GM18909 (cell line): ENCODE measurements around the gene RNASE4.
"Not testable (repeated sequence)": the region's sequence is repeated elsewhere in the genome, so short reads cannot be mapped to it uniquely, and the experiment has no call there.

Experiments used
- ATAC-seq: cut with Tn5 transposase; IDR thresholded peaks from one replicate; pipeline ENCODE4 v1.9.1; 2021; ENCODE audit warnings: mild to moderate bottlenecking; ENCODE audit not compliant: unreplicated experiment, poor library complexity

The RNASE4 gene, protein sequence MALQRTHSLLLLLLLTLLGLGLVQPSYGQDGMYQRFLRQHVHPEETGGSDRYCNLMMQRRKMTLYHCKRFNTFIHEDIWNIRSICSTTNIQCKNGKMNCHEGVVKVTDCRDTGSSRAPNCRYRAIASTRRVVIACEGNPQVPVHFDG

DNA sequence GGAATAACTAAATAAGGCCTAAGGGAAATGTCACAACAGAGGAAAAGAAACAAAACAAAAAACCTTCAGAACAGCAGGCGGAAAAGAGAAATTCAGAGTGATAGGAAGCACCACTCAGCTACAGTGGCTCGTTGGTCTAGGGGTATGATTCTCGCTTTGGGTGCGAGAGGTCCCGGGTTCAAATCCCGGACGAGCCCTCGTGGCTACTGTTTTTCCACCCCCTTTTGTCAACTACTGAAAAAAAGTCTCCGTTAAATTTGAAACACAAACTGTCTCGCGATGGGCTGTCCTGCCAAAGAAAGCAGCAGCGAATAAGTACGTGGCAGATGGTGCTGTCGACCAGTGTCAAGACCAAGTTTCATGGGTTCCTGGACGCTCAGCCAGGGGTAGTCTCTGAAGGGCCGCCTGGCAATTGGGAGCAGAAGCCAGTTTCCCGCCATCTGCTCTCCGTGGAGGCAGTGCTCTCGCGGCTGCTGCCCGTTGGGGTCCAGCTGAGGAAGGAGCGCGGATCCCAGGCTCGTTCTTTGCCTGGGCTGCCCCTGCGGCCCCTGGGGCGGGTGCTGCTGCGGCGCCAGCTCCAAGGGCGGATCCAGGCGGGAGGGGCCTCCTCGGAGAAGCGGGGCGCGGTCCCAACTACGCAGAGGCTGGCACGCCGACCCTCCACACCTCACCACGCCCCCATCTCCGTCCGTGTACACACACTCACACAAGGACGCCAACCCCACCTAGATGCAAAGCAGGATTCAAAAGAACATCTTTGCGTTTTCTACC is at the start of gene RNASE4:
RNASE4 (plus strand) TSS at position 670 of the 771 bp plus-strand sequence. CDS start 14,812 bp downstream, outside the sequence.
- ATAC-seq = peak; percentile 32

DNA sequence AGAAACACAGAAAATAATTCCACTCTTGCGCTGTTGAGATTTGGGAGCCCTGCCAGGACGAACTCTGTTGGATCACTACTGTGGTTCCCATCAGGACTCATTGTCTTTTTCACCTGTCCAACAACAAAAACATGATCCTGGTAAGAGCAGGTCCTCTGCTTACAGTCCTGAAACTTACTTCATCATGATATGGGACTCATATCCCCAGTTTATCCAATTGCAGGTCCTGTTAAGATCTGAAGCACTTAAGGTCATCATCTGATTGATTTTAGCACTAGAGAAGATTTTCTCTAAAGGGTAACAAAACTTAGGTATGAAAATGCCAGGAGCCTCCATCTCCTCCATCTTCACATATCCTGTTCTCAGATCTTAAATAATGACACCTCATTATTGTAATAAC is 42.8 kb upstream of the RNASE4 start, which contains the start of gene OR6S1:
OR6S1 (minus strand) TSS at position 101 of the 400 bp plus-strand sequence; CDS start at position 101, 0 bp downstream.
- ATAC-seq = no peak

DNA sequence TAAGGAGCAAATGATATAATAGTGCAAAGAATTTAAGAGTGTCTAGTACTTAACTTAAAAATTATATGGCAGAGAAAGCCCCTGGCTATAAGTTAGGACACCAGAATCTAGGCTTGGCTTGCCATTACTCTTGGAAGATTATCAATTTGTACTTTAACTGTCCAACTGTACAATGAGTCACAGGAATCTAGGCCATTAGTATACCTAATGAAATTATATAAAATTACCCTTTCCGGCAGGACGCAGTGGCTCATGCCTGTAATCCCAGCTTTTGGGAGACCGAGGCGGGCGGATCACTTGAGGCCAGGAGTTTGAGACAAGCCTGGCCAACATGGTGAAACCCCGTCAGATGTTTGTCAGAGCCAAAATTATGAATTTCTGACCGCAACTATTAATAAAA is 42.2 kb upstream of the RNASE4 start:
- ATAC-seq = no peak

DNA sequence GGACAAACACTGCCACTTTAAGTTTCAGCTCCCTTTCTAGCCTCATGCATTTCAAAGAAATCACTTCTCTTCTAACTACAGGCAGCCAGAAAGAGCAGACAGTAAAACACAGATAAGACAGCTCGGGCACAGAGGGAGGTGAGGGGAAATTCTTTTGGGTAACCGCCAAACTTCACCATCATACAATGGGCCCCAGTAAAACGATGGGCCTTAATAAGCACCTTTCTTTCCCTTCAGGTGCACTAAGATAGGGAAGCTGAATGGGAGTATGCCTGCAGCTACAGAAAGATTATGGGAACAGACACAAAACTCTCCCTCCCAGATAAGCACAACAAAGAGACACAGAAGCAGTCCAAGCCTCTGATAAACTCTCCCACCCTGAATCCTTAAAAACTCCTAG is 41.6 kb upstream of the RNASE4 start:
- not testable (repeated sequence) for ATAC-seq

DNA sequence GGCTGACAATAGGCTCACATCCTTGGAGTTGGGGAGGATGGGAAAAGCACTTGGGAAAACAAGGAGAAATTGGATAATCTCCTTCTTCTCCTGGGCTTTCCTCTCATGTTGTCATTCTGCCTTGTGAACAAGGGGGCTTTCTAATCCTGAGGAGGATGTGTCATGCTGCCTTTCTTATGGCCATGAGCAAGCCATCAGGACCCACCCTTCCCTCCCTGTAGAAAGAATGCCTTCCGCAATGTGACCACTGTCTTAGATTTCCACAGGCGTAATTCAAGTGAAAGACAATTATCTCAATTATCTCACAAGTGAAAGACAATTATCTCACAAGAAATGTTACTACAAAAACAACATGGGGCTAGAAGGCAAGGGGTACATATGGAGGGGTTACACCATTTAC is 39.8 kb upstream of the RNASE4 start:
- no peak for ATAC-seq

DNA sequence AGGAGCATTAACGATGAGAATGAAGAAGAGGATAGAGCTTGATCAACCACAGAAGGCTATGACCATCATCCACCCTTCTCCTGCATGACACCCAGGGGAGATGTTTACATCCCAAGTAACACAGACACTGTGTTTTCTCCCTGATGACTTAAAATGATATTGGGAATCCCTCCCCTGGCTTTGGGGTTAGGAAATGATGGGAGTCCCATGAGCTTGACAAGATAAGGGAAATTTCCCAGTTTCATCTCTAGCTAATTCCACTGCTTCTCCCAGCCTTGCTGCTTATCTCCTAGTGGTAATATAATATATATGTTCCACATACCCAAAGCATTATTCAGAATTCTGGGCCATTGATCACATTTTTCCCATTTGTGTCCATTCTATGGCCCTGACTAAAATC is 38.9 kb upstream of the RNASE4 start:
- ATAC-seq = no peak

DNA sequence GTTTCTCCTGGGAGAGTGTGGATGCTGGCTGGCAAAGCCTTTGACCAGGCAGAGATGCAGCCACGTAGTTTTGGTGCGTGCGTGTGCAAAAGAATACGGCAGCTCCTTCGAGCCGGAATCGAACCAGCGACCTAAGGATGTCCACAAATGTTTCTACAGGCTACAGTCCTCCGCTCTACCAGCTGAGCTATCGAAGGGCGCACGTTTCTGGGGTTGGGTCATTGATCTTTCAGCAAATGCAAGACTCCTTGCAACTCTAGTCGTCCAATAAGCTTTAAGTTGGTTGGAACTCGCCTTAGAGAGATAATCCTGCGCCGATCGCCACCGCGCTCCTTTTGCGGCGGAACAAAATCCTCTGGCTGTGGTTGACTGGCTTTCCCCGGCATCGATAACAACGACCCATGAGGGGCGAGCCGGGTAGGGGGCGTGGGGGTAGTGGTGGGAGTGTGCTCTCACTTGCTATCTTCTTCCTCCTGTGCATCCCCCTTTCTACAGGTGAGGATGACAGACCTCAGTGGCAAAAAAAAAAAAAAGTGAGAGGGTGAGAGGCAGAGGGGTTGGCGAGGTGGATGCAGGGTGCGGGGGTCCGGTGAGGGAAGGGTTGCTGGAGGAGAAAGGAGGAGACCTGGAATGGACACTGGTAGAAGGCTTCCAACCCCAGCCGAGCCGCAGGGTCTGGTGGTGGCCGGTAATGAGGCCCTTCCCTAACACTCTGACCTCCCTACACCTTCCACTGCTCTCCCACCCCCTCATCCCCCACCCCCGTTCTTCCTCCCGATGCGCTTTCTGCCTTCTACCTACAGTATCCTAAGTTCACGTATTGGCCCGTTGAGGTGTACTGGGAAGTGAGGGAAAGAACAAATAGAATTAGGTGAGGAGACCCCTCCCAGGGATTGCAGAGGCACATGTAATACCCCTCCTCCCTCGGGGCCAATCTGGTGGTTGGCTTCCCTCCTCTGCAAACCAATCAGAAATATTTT is 31.1 kb upstream of the RNASE4 start:
- ATAC-seq = peak; percentile 44

DNA sequence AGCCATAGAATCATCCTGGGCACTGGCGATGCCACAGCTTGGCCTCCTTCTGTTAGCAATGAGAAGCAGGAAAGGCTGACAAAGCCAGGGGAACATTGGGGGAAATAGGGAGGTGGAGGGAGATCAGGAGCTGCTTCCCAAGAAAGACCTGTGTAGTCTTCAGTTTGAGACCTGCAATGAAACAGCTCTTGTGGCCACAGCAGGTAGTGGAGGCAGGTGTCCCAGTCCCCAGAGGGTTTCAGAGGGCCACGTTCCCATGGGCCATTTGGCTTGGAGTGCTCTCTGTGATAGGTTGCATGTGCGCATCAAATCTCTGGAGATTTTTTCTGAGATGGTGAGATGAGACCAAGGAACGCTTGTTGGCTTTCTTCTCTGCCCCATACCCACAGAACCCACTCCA is 28.5 kb upstream of the RNASE4 start:
- no peak for ATAC-seq

DNA sequence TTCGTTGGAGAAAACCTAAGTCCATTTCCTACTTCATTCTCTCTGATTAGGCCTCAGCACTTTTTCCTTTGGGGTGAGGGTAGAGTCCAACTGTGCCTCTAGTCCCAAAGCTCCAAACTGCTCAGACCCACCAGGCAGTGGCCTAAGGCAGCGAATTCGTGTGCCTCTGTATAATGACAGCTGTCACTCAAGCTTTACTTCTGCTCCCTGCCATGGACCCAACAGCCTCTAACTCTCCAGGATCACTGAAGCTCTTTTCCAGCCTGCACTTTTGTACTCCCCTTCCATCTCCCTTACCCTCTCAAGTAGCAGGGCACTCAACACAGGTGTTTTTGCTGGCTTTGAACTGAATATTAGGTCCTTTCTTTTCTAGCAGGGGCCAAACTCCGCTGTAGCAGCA is 28.1 kb upstream of the RNASE4 start:
- ATAC-seq = no peak

DNA sequence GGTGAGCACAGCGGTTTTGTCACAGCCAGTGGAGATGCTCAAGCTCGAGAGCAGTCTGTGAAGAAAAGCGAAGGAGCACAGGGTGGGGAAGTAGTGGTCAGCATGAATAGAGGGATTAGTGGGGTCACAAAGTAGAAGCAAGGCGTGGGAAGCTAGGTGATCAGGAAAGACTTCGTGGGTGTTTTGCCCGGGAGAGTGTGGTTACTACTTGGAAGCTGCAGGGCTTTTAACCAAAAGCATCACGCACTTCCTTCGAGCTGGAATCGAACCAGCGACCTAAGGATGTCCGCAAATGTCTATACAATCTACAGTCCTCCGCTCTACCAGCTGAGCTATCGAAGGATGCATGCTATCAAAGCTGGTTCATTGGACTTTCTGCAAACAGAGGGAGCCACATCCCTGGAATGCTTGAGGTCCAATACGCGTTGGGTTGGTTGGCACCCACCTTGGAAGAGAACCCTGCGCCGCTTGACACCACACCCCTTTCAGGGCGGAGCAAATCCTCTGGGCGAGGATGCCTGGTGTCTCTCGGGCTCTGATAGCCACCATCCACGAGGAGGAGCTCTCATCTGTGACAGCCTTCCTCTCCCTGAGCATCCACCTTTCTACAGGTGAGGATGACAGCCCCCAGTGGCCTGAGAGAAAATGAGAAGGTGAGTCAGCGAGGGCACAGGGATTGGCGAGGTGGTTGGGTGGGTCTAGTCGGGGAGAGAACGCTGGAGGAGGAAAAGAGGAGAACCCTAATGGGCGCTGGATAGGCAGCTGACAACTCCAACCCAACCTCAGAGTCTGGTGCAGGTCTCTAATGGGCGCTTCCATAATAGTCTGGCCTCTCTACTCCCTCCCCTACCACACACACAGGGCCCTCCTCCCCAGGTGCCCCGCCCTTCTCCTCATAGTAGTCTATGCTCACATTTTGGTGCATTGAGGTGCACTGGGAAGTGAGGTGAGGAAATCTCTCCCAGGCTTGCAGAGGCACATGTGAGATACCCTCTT is 26.8 kb upstream of the RNASE4 start:
- ATAC-seq = no peak

DNA sequence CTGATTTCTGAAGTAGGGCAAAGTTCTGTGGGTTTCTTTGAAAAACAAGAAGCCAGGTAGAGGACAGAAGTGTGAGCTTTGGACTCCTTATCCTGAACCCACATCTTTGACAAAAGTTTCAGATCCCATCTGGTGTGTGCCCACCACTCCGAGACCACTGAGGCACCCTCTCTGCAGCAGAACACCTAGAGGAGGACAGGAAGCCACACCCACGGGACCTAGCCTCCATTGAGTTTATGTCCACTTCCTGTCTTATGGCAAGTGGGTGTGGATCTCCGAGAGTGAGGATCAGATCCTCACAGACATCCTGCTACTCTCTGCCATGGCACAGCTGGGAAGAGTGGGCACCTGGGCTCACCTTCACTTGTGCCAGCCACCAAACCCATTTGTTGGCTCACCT is 26.1 kb upstream of the RNASE4 start:
- no peak for ATAC-seq

DNA sequence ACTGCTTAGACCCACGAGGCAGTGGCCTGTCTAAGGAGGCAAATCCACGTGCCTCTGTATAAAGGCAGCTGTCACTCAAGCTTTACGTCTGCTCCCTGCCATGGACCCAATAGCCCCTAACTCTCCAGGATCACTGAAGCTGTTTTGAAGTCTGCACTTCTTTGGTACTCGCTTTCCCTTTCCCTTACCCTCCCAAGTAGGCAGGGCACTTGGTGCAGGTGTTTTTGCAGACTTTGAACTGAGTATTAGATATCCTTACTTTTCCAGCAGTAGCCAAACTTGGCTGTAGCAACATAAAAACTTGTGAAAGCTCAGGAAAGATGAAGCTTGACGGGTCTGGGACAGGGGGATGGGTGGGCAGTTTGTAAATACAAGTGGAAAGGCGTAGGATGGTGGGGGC is 25.0 kb upstream of the RNASE4 start:
- no peak for ATAC-seq

DNA sequence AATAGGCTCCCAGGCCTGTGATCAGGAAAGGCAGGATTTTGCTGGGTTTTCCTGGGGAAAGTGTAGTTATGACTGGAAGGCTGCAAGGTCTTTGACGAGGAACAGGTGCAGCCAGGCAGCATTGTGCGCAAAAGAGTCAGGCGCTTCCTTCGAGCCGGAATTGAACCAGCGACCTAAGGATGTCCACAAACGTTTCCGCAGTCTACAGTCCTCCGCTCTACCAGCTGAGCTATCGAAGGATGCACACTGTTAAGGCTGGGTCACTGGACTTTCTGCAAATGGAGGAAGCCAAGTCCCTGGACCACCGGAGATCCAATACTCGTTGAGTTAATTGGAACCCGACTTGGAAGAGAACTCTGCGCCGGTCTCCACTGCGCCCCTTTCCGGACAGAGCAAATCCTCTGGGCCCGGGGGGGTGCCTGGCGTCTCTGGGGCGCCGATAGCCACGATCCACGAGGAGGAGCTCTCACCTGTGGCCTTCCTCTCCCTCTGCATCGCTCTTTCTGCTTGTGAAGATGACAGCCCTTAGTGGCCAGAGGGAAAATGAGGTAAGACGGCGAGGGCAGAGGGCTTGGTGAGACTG is 24.5 kb upstream of the RNASE4 start:
- ATAC-seq = no peak

DNA sequence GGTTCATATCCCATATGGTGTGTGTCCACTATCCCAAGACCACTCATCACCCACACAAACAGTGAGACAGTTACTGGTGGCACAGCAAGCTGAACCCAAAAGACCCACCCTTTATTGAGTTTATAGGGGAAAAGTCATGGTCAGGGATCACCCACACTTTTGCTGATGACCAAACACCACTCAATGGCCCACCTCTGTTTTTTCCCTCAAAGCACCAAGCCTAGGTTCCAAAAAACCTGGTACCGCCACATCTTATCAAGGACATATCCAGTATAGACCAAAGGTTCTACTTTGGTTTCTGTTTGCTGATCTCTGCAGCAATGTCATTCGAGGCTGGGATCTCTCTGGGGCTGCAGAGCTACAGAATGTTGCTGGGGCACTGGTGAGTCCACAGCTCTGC is 23.2 kb upstream of the RNASE4 start:
- ATAC-seq = no peak

DNA sequence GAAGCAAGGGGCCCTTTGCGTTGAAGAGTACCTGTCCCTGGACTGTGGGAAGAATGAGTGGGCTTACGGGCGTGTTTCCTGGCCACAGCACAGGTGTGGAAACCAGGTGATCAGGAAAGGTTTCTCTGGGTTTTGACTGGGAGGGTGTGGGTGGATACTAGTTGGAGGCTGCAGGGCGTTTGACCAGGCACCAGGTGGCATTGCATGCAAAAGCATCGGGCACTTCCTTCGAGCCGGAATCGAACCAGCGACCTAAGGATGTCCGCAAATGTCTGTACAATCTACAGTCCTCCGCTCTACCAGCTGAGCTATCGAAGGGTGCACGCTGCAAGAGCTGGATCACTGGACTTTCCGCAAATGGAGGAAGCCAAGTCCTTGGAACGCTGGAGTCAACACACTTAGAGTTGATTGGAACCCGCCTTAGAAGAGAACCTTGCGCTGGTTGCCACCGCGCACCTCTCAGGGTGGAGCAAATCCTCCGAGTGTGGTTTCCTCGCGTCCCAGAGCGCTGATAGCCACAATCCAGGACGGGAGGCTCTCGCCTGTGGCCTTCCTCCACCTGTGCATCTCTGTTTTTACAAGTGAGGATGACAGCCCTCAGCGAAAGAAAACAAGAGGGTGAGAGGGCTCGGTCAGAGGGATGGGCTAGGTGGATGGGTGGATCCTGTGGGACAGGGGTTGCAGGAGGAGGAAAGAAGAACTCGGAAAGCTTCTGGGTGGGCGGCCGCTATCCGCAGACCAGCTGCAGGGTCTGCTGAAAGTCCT is 21.2 kb upstream of the RNASE4 start:
- ATAC-seq = peak; percentile 66

DNA sequence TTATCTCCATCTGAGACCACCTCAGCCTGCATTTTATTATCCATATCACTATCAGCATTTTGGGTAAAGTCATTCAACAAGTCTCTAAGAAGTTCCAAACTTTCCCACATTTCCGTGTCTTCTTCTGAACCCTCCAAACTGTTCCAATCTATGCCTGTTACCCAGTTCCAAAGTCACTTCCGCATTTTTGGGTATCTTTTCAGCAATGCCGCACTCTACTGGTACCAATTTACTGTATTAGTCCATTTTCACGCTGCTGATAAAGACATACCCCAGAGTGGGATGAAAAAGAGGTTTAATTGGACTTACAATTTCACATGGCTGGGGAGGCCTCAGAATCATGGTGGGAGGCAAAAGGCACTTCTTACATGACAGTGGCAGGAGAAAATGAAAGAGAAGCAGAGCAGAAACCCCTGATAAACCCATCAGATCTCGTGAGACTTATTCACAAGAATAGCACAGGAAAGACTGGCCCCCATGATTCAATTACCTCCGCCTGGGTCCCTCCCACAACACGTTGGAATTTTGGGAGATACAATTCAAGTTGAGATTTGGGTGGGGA is 17.9 kb upstream of the RNASE4 start:
- ATAC-seq = not testable (repeated sequence)

DNA sequence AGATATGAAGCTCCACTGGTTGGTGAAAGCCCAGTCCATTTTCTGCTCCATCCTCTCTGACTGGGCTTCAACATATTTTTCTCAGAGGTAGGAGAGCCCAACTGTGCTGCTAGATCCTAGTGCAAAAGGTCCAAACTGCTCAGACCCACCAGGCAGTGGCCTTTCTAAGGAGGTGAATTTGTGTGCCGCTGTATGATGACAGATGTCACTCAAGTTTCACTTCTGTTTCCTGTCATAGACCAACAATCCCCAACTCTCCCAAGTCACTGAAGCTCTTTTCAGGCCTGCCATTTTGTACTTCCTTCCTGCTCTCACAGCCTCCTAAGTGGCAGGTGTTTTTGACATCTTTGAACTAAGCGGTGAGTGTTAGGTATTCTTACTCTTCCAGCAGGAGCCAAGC is 16.4 kb upstream of the RNASE4 start:
- peak; percentile 84 for ATAC-seq

DNA sequence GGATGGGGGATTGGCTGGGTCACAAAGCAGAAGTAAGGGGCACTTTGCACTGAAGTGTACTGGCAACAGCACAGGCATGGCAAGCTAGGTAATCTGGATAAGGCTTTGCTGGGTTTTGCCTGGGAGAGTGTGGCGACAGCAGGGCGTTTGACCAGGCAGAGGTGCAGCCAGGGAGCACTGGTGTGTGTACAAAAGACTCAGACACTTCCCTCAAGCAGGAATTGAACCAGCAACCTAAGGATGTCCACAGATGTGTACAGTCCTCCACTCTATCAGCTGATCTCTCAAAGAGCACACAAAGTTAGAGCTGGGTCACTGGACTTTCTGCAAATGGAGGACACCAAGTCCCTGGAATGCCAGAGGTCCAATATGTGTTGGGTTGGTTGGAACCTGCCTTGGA is 15.4 kb upstream of the RNASE4 start:
- no peak for ATAC-seq
